Skin epidermis (tissue), 12 donors: Measurements from ENCODE around the gene MTHFS.

Source experiments
- H3K27ac ChIP-seq, 21 experiments: fragments of 200-600 bp; sonication (generic) in 11 of 21; one replicate each; pipeline ENCODE4 v1.5.0; 2020; ENCODE audit warnings: mild to moderate bottlenecking in 3 of 21, inconsistent platforms in 2 of 21, moderate library complexity in 2 of 21
- H3K4me3 ChIP-seq, 7 experiments: fragments of 200-600 bp; sonication (generic) in 2 of 7; one replicate each; pipeline ENCODE4 v1.5.0; 2020; ENCODE audit warnings: inconsistent platforms in 2 of 7, mild to moderate bottlenecking in 2 of 7, moderate library complexity in 1 of 7

Gene MTHFS

GRCh38 chr15:79829950-79830349, 66.9 kb downstream of the MTHFS start:
- Histone ChIP-seq H3K4me3 (no peak overlapping the region), H3K27ac (no peak overlapping the region)

GRCh38 chr15:79828447-79828846, 68.4 kb downstream of the MTHFS start:
- no peak overlapping the region for H3K27ac ChIP-seq
- no peak overlapping the region for H3K4me3 ChIP-seq

GRCh38 chr15:79826800-79827199, 70.0 kb downstream of the MTHFS start:
- Histone ChIP-seq H3K4me3 (no peak overlapping the region), H3K27ac (no peak overlapping the region)

GRCh38 chr15:79824136-79824701, 72.6 kb downstream of the MTHFS start:
- Histone ChIP-seq H3K4me3 (no peak overlapping the region), H3K27ac (no peak overlapping the region)

DNA sequence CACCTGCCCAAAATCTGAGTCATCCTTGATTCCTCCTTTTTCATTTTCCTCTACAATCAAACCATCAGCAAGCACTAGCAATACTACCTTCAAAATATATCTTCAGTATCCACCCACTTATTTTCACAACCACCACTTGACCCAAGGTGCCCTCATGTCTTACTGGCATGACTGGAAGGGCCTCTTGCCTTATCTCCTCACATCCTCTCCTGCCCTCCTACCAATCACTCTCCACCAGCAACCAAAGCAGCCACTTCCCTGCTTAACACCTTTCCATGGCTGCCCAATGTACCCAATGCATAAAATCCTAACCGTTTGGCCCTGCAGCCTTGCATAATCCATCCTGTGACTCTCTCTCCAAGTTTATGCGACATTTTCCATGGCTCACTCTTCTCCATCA, 76.0 kb downstream of the MTHFS start:
- Histone ChIP-seq H3K4me3 (no peak overlapping the region), H3K27ac (no peak overlapping the region)

GRCh38 chr15:79820176-79820575, 76.6 kb downstream of the MTHFS start:
- H3K4me3 ChIP-seq = no peak overlapping the region
- no peak overlapping the region for H3K27ac ChIP-seq

DNA sequence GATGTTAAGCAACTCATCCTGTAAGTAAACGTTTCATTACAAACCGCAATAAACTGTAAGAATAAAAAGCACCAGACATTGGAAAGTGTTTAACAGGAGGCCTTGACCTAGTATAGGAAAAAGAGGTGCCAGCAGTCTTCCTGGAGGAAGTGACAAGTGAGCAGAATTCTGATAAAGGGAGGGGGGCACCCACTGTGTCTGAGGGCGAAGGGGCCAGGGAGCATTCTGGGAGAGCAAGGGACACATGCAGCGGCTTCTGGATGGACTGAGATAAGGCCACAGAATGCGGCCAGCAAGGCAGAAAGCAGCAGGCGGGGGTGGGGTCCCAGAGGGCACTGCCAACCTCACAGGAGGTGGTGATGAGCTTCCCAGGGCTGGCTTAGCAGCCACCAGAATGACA, 80.2 kb downstream of the MTHFS start:
- H3K27ac ChIP-seq = no peak overlapping the region
- H3K4me3 ChIP-seq = no peak overlapping the region

GRCh38 chr15:79815468-79815867, 81.3 kb downstream of the MTHFS start:
- no peak overlapping the region for H3K27ac ChIP-seq
- H3K4me3 ChIP-seq = no peak overlapping the region

- H3K27ac ChIP-seq = no peak overlapping the region
- H3K4me3 ChIP-seq = no peak overlapping the region
Measured at GRCh38 chr15:79812541-79812940, 84.3 kb downstream of the MTHFS start.

GRCh38 chr15:79811406-79812405, 85.1 kb downstream of the MTHFS start:
- Histone ChIP-seq H3K27ac (no peak overlapping the region), H3K4me3 (no peak overlapping the region)

- H3K4me3 ChIP-seq = no peak overlapping the region
- H3K27ac ChIP-seq = no peak overlapping the region
Measured at GRCh38 chr15:79804838-79805237, 92.0 kb downstream of the MTHFS start.

DNA sequence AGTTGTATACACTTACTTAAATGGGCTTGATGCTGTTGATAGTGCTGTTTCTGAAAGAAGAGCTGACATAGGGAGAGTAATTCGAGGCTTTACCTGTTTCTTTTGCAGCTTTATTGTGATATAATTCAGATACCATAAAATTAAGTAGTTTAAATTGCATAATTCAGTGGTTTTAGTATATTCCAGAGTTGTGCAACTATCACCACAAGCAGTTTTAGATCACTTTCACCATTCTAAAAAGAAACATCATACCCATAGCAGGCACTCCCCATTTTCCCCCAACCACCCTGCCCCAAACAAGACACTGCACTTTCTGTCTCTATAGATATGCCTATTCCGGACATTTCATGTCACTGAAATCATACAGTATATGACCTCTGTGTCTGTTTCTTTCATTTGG, 98.5 kb downstream of the MTHFS start:
- Histone ChIP-seq H3K27ac (no peak overlapping the region), H3K4me3 (no peak overlapping the region)
